Fibroblast of lung (primary cell): Measurements from ENCODE around the gene CHD8. TPM values are rescaled to one million over a fixed set of nuclear protein-coding genes. Genes with fewer than 3 reads are reported as not detected.

ENCODE experiments used
- DNase-seq, 2 donors: peaks; one replicate each; pipeline versions ENCODE4 v3.0.0 to v3.0.0-alpha.2; 2010; ENCODE audit warnings: low read depth in 2 of 2
- H2AFZ ChIP-seq: 2 replicates; pipeline ENCODE4 v1.5.1; 2012; ENCODE audit warnings: low read length, control low read depth, inconsistent platforms
- H3K27ac ChIP-seq: 2 replicates; pipeline ENCODE4 v1.5.1; 2011; ENCODE audit warnings: low read length, control low read depth; ENCODE audit not compliant: insufficient read depth
- H3K27me3 ChIP-seq: 2 replicates; pipeline ENCODE4 v1.5.1; 2011; ENCODE audit warnings: mild to moderate bottlenecking, low read length; ENCODE audit not compliant: control insufficient read depth, insufficient read depth
- H3K36me3 ChIP-seq: 2 replicates; pipeline ENCODE4 v1.5.1; 2011; ENCODE audit warnings: low read length; ENCODE audit not compliant: control insufficient read depth, insufficient read depth
- H3K4me1 ChIP-seq: 2 replicates; pipeline ENCODE4 v1.5.1; 2011; ENCODE audit warnings: low read length; ENCODE audit not compliant: control insufficient read depth, insufficient read depth; ENCODE audit errors: extremely low read depth
- H3K4me2 ChIP-seq: 2 replicates; pipeline ENCODE4 v1.5.1; 2011; ENCODE audit warnings: low read length, control low read depth; ENCODE audit not compliant: insufficient read depth; ENCODE audit errors: extremely low read depth
- H3K4me3 ChIP-seq, 4 experiments: fragments of 200-600 bp in 1 of 4; sonication (generic) in 1 of 4; replicated peaks in 1 of 4; 2 replicates each; pipeline ENCODE4 v1.5.1; 2011 to 2016; ENCODE audit warnings: low read length in 4 of 4, low read depth in 3 of 4, mild to moderate bottlenecking in 3 of 4, control low read depth in 2 of 4, inconsistent platforms in 1 of 4, mixed read lengths in 1 of 4; ENCODE audit not compliant: insufficient read depth in 1 of 4; ENCODE audit errors: control extremely low read depth in 1 of 4
- H3K79me2 ChIP-seq: 2 replicates; pipeline ENCODE4 v1.5.1; 2012; ENCODE audit warnings: mild to moderate bottlenecking, low read length, inconsistent platforms; ENCODE audit not compliant: control insufficient read depth, insufficient read depth
- H3K9ac ChIP-seq: 2 replicates; pipeline ENCODE4 v1.5.1; 2011; ENCODE audit warnings: mild to moderate bottlenecking, low read length, control low read depth; ENCODE audit not compliant: insufficient read depth
- H3K9me3 ChIP-seq: 2 replicates; pipeline ENCODE4 v1.5.1; 2012; ENCODE audit warnings: low read depth, low read length; ENCODE audit not compliant: control insufficient read depth, insufficient read depth
- H4K20me1 ChIP-seq: 2 replicates; pipeline ENCODE4 v1.5.1; 2011; ENCODE audit warnings: low read length; ENCODE audit not compliant: control insufficient read depth, insufficient read depth; ENCODE audit errors: extremely low read depth
- EZH2 ChIP-seq: IDR thresholded peaks from 2 replicates; pipeline ENCODE4 v1.5.1; 2012; ENCODE audit warnings: low read length, control low read depth, mild to moderate bottlenecking; ENCODE audit errors: missing control alignments
- polyA plus RNA-seq, 2 donors: library from polyadenylated mRNA; depleted of rRNA in 1 of 2; stranded (reverse) in 1 of 2; unstranded in 1 of 2; fragments of >200 nt; gene quantifications; 2 replicates each; pipeline ENCODE4 v1.2.1, GENCODE V29; 2011 to 2012; ENCODE audit warnings: missing spikeins in 1 of 2
- total RNA-seq: library from RNA; depleted of rRNA; stranded (reverse); fragments of >200 nt; gene quantifications from 2 replicates; pipeline ENCODE4 v1.2.1, GENCODE V29; 2014
- TF ChIP-seq, protein P1 (sequence below), 2 donors: IDR thresholded peaks in 1 of 2; conservative IDR thresholded peaks in 1 of 2; 1 replicate in 1 of 2; 2 replicates in 1 of 2; pipeline ENCODE4 v1.5.1; 2011 to 2012; ENCODE audit warnings: low read length in 2 of 2, control low read depth in 1 of 2, inconsistent platforms in 1 of 2, low read depth in 1 of 2, mild to moderate bottlenecking in 1 of 2

The CHD8 gene
- total and polyA plus RNA-seq, 2 donors (not counting 1 experiment from before 2014, with no cell fraction given): 11.1 to 56.3 TPM

DNA sequence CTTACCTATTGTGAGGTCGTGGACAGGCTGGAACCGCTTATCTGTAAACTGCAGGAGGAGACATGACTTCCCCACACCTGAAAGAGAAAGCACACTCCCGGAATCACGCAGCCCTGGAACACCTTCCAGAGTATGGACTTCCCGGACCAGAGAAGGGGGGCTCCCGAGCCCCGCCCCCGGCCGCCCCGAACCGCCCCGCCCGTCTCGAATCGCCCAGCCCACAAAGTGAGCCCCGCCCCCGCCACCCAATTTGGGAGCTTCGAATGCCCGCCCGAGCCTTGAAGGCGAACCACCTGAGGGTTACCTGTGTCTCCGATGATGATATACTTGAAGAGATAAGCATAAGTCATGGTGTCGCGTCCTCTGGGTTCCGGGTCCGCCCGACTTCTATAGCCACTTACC, 20.6 kb upstream of the CHD8 start:
- Histone ChIP-seq H3K9me3 (no peaks in the 10 kb centered on the region), H3K27me3 (no peaks in the 10 kb centered on the region), H3K9ac (peak overlapping the region; percentile 60), H3K4me1 (no peaks in the 10 kb centered on the region), H2AFZ (peak overlapping the region; percentile 96), H3K4me2 (peak overlapping the region; percentile 84), H3K4me3 (peak overlapping the region; percentile 84 to 94 (median 89)), H4K20me1 (no peaks in the 10 kb centered on the region), H3K27ac (peak overlapping the region; percentile 69), H3K79me2 (peaks cover 38% of the 10 kb centered on the region), H3K36me3 (no peaks in the 10 kb centered on the region)
- TF ChIP-seq EZH2: no peak
- DNase-seq: peak in 1 of 2 donors; percentile 66

DNA sequence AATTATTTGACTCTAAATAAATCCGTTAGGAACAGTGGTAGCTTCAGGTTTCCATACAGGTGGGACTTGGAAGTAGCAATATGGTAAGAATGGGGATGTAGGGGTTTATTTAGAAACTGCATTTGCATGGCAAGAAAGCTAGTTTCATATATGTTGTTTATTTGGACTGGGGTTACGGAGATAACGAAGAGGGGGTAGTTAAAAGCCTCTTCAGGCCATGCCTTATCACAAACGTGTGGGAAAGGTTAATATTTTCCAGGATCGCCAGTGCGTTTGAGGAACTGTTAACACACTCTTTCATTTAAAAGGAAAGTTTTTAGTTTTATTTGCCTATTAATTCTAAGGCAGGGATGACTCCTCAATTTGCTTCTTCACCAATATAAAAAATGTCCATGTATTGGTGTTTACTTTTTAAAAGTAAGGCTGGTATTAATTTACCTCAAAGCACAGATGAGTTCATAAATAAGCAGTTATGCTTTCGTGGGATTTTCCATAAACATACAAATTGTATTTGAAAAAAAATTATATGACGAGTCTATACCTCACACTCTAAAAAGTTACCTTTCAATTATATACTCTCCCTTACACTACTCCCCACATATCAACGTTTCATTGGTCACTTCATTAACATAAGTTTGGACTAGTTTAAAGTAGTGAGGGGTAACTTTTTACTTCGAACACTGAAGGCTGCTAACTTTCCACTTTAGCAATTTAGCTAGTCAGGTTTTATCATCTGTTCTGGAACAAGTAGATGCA, 20.0 kb upstream of the CHD8 start:
- peaks cover 35% of the 10 kb centered on the region for H3K79me2 ChIP-seq
- peak overlapping the region; percentile 84 to 94 (median 89) for H3K4me3 ChIP-seq
- no peaks in the 10 kb centered on the region for H3K36me3 ChIP-seq
- peak overlapping the region; percentile 60 for H3K9ac ChIP-seq
- peak overlapping the region; percentile 84 for H3K4me2 ChIP-seq
- DNase-seq: no peak
- peak overlapping the region; percentile 90 for H2AFZ ChIP-seq
- no peaks in the 10 kb centered on the region for H4K20me1 ChIP-seq
- H3K27ac ChIP-seq: peak overlapping the region; percentile 69
- TF ChIP-seq EZH2: no peak
- TF ChIP-seq, protein P1, sequence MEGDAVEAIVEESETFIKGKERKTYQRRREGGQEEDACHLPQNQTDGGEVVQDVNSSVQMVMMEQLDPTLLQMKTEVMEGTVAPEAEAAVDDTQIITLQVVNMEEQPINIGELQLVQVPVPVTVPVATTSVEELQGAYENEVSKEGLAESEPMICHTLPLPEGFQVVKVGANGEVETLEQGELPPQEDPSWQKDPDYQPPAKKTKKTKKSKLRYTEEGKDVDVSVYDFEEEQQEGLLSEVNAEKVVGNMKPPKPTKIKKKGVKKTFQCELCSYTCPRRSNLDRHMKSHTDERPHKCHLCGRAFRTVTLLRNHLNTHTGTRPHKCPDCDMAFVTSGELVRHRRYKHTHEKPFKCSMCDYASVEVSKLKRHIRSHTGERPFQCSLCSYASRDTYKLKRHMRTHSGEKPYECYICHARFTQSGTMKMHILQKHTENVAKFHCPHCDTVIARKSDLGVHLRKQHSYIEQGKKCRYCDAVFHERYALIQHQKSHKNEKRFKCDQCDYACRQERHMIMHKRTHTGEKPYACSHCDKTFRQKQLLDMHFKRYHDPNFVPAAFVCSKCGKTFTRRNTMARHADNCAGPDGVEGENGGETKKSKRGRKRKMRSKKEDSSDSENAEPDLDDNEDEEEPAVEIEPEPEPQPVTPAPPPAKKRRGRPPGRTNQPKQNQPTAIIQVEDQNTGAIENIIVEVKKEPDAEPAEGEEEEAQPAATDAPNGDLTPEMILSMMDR (conservative IDR thresholded peaks at IDR 0.05 in 1 of 2, IDR thresholded peaks at IDR 0.05 in 1 of 2; ENCODE audit: low read depth in 1 of 2, low read length in 2 of 2): no peak
- H3K4me1 ChIP-seq: no peaks in the 10 kb centered on the region
- H3K27me3 ChIP-seq: no peaks in the 10 kb centered on the region
- no peaks in the 10 kb centered on the region for H3K9me3 ChIP-seq

DNA sequence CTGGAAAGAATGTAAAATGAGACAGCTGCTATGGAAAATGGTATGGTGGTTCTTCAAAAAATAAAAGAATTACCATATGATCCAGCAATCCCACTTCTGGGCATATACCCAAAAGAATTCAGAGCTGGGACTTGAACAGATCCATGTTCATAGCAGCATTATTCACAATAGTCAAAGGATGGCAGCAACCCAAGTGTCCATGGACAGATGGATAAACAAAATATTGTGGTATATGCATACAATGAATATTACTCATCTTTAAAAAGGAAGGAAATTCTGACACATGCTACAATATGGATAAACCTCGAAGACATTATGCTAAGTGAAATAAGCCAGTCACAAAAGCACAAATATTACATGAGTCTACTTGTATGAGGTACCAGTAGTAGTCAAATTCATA, 11.7 kb upstream of the CHD8 start:
- no peak overlapping the region for H3K9ac ChIP-seq
- peak overlapping the region; percentile 31 for H3K27ac ChIP-seq
- DNase-seq: peak; percentile 83 to 97

More for the DNA sequence above, 11.7 kb upstream of the CHD8 start:
- no peak overlapping the region for H3K4me3 ChIP-seq
- no peaks in the 10 kb centered on the region for H3K27me3 ChIP-seq
- H3K79me2 ChIP-seq: no peaks in the 10 kb centered on the region
- H4K20me1 ChIP-seq: no peaks in the 10 kb centered on the region
- no peak overlapping the region for H2AFZ ChIP-seq
- no peaks in the 10 kb centered on the region for H3K9me3 ChIP-seq
- TF ChIP-seq, protein P1 (conservative IDR thresholded peaks at IDR 0.05 in 1 of 2, IDR thresholded peaks at IDR 0.05 in 1 of 2; ENCODE audit: low read depth in 1 of 2, low read length in 2 of 2): no peak
- no peak for TF ChIP-seq EZH2
- H3K4me2 ChIP-seq: no peak overlapping the region
- H3K36me3 ChIP-seq: no peaks in the 10 kb centered on the region
- peaks cover 4% of the 10 kb centered on the region for H3K4me1 ChIP-seq
